GM20000 (cell line): ENCODE measurements around the gene CORO2A.

Experiments used
- DNase-seq: peaks from one replicate; pipeline ENCODE4 v3.0.0; 2012; ENCODE audit warnings: low spot score
- TF ChIP-seq, protein P1 (sequence below): IDR thresholded peaks from 2 replicates; pipeline ENCODE4 v1.5.1; 2012; ENCODE audit warnings: mild to moderate bottlenecking, control low read depth; ENCODE audit errors: extremely low read depth, missing control alignments

Gene CORO2A

DNA sequence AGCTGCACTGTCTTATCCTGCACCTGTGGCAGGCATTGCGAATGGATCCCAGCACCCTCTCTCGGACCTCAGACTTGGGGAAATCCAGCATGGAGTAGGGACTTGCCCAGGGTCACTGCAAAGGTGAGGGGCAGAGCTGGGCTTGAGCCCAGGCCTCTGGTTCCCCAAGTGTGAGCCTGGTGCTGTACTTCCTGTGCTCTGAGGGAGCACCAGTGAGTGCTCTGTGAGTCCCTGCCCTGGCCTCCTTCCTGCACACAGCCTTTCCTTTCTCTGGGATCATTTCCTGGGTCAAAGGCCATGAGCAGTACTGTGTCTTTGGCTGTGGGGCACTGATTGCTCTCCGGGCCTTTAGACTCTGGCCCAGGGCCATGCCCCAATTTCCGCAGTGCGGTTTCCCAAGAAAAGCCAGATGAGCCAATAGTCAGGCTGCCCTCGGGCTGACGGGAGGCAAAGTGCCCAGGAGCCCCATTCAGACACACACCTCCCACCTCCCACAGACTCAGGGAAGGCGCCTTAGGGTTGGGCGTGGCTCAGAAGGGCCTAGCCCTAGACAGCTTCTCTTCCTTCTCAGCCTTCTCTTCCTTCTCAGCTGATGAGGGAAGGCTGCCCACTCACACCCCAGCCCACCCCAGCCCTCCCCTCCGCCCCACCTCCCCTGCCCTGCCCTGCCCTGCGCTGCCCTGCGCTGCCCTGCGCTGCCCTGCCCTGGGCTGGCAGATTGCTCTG, 50.1 kb downstream of the CORO2A start:
- TF ChIP-seq, protein P1, sequence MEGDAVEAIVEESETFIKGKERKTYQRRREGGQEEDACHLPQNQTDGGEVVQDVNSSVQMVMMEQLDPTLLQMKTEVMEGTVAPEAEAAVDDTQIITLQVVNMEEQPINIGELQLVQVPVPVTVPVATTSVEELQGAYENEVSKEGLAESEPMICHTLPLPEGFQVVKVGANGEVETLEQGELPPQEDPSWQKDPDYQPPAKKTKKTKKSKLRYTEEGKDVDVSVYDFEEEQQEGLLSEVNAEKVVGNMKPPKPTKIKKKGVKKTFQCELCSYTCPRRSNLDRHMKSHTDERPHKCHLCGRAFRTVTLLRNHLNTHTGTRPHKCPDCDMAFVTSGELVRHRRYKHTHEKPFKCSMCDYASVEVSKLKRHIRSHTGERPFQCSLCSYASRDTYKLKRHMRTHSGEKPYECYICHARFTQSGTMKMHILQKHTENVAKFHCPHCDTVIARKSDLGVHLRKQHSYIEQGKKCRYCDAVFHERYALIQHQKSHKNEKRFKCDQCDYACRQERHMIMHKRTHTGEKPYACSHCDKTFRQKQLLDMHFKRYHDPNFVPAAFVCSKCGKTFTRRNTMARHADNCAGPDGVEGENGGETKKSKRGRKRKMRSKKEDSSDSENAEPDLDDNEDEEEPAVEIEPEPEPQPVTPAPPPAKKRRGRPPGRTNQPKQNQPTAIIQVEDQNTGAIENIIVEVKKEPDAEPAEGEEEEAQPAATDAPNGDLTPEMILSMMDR = no peak
- DNase-seq = peak; percentile 46

GRCh38 chr9:98140503-98140902, 51.9 kb downstream of the CORO2A start:
- DNase-seq = no peak
- TF ChIP-seq, protein P1 = no peak

GRCh38 chr9:98136489-98136888, 55.9 kb downstream of the CORO2A start:
- TF ChIP-seq, protein P1 = no peak
- DNase-seq = no peak

- TF ChIP-seq, protein P1 = no peak
- no peak for DNase-seq
These were observed 56.5 kb downstream of the CORO2A start for GRCh38 chr9:98135938-98136337.

GRCh38 chr9:98135558-98135934, 56.9 kb downstream of the CORO2A start:
- TF ChIP-seq, protein P1 = no peak
- DNase-seq = no peak

DNA sequence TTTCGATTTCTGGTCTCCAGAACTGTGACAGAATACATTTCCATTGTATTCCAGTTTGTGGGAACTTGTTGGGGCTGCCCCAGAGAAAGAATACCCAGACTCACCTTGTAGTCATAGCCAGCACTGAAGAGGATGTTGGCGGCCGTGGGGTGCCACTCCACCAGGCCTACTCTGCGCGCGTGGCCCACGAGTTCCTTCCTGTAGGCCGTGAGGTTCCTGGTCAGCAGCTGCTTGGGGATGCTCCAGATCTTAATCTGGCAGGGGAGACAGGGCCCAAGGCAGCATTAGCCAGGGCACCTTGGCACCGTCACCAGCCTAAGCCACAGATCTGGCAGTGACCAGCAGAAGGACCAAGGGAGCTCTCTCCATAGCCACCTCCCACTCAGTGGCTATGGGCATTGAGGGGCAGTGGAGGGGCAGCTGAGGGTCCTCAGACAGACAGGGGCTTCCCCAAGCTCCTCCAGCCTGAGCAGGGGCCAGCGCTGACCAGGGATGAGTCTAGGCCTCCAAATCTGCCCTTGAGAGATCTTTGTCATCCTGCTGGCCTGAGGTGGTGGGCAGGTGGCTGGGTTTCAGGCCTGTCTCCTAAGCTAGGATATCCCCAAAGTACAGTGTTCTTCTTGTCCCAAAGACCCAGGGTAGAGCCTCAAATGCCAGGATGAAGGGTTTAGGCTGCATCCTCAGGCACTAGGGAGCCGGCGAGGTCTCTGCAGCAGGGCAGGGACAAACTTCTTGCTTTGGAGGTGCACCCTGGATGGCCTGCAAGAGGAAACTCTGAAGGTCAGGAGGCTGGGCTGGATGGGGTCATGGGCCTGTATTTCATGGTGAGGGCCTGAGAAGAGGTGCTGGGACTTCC, 57.5 kb downstream of the CORO2A start:
- TF ChIP-seq, protein P1 = no peak
- DNase-seq = no peak
